Naive thymus-derived CD8-positive, alpha-beta T cell (primary cell): ENCODE results near the gene SC5D. TPM values are rescaled to one million over a fixed set of nuclear protein-coding genes. Genes with fewer than 3 reads are reported as not detected.

ENCODE experiments used
- ATAC-seq, 2 donors: fragments of 150-1000 bp; cut with Tn5 transposase in 1 of 2; sonication (Bioruptor Pico), chemical (Tn5 transposase) in 1 of 2; 1 replicate in 1 of 2; 2 replicates in 1 of 2; pipeline ENCODE4 v1.10.0; 2021; ENCODE audit warnings: mild to moderate bottlenecking in 2 of 2, moderate library complexity in 2 of 2
- POLR2A ChIA-PET: fragments of 350-600 bp; sonication (Branson Sonifier 250); formaldehyde crosslinking; loops from one replicate; lab custom pipeline; 2021; ENCODE audit warnings: antibody characterized with exemption; lab: Charles Lee
- DNase-seq, 10 donors: peaks; one replicate each; pipeline versions ENCODE4 v3.0.0 to v3.0.0-alpha.2; 2020 to 2022
- H3K27ac Mint-ChIP-seq, 10 donors: one replicate each; pipeline ENCODE4 v1.8.0; 2020 to 2022; ENCODE audit warnings: mild to moderate bottlenecking in 10 of 10, mixed read lengths in 10 of 10, moderate library complexity in 4 of 10, inconsistent platforms in 1 of 10
- H3K27me3 Mint-ChIP-seq, 5 donors: one replicate each; pipeline ENCODE4 v1.8.0; 2021 to 2022; ENCODE audit warnings: mixed read lengths in 5 of 5
- H3K36me3 Mint-ChIP-seq, 3 donors: one replicate each; pipeline ENCODE4 v1.8.0; 2020 to 2022; ENCODE audit warnings: mixed read lengths in 3 of 3, mild to moderate bottlenecking in 2 of 3, inconsistent platforms in 1 of 3
- H3K4me1 Mint-ChIP-seq, 4 donors: one replicate each; pipeline ENCODE4 v1.8.0; 2021 to 2022; ENCODE audit warnings: mixed read lengths in 4 of 4
- H3K4me3 Mint-ChIP-seq, 10 donors: one replicate each; pipeline ENCODE4 v1.8.0; 2020 to 2022; ENCODE audit warnings: mild to moderate bottlenecking in 10 of 10, mixed read lengths in 10 of 10, moderate library complexity in 6 of 10, inconsistent platforms in 1 of 10
- H3K9me3 Mint-ChIP-seq, 9 donors: one replicate each; pipeline ENCODE4 v1.8.0; 2020 to 2022; ENCODE audit warnings: mixed read lengths in 9 of 9, mild to moderate bottlenecking in 3 of 9, inconsistent platforms in 1 of 9, moderate library complexity in 1 of 9
- polyA plus RNA-seq, 3 donors: library from polyadenylated mRNA; unstranded; fragments of 300-500 nt; fragmentation: Illumina TruSeq; gene quantifications; one replicate each; pipeline ENCODE4 v1.2.3, GENCODE V29; 2021
- total RNA-seq, 8 experiments: library from RNA in 2 of 8; stranded (reverse) in 2 of 8; gene quantifications; one replicate each; pipeline ENCODE4 v1.2.3 and lab custom pipeline; 2021 to 2026

SC5D gene
- 10 to 100 TPM; 30.4 to 34.8 TPM for total RNA-seq
- polyA plus RNA-seq, result 10 to 100 TPM in 2 of 3 donors, 1 to 10 TPM in 1; 8.7 to 12.7 (median 10.7) TPM
- 34.9 to 62.2 (median 44.7) reads per million in 6 experiments for total RNA-seq (lab: John Stamatoyannopoulos, UW)

GRCh38 chr11:121292495-121293287 lies at the start of gene SC5D:
Gene SC5D, plus strand, starts transcription at chr11:121292771. Its CDS starts 10,605 bp downstream, at chr11:121303376.
- H3K4me3 Mint-ChIP-seq, result peak within 1 kb of the TSS; percentile 90 to 99 (median 96)
- ATAC-seq (peak; percentile 84 to 85), DNase-seq (peak; percentile 93 to 99 (median 96))
- H3K9me3 Mint-ChIP-seq, result no peaks in the 10 kb centered on the region
- POLR2A ChIA-PET, result interaction anchor here (0.6 to 2.3 kb wide), 20 partner anchors 10 to 1769 kb away, joined by 3 to 48 read pairs (median 4); partner anchors contain the start of genes HSPA8, SORL1 and SORL1-AS1
- H3K36me3 Mint-ChIP-seq, result peaks cover 0 to 14% (median 0%) of the 10 kb centered on the region in 3 donors
- H3K4me1 Mint-ChIP-seq, result peaks cover 30 to 57% (median 50%) of the 10 kb centered on the region in 4 donors
- no peaks in the 10 kb centered on the region for H3K27me3 Mint-ChIP-seq
- H3K27ac Mint-ChIP-seq, result peak within 1 kb of the TSS; percentile 98 to 100 (median 100)

GRCh38 chr11:121244884-121245283 lies 47.7 kb upstream of the SC5D start:
- H3K36me3 Mint-ChIP-seq, result no peaks in the 10 kb centered on the region
- peaks cover 0 to 3% (median 0%) of the 10 kb centered on the region in 4 donors for H3K4me1 Mint-ChIP-seq
- no peak overlapping the region for H3K4me3 Mint-ChIP-seq
- DNase-seq (no peak), ATAC-seq (no peak)
- H3K9me3 Mint-ChIP-seq, result no peaks in the 10 kb centered on the region
- POLR2A ChIA-PET, result interaction anchor here (0.5 to 1.3 kb wide), 2 partner anchors 29 to 47 kb away, joined by 3 to 5 read pairs; partner anchors contain the start of gene SC5D
- no peak overlapping the region for H3K27ac Mint-ChIP-seq
- peaks cover 0 to 4% (median 0%) of the 10 kb centered on the region in 5 donors for H3K27me3 Mint-ChIP-seq

GRCh38 chr11:121246021-121246768 lies 46.4 kb upstream of the SC5D start:
- DNase-seq (no peak), ATAC-seq (no peak)
- Mint-ChIP-seq H3K4me3 (no peak overlapping the region), H3K27me3 (peaks cover 0 to 4% (median 1%) of the 10 kb centered on the region in 5 donors), H3K27ac (no peak overlapping the region), H3K36me3 (no peaks in the 10 kb centered on the region), H3K9me3 (no peaks in the 10 kb centered on the region), H3K4me1 (peaks cover 0 to 6% (median 1%) of the 10 kb centered on the region in 4 donors)
- POLR2A ChIA-PET, result interaction anchor here (1.3 kb wide), 1 partner anchor 46 kb away, joined by 3 read pairs; the partner anchor contains the start of gene SC5D

- Mint-ChIP-seq H3K36me3 (no peaks in the 10 kb centered on the region), H3K27me3 (peaks cover 0 to 4% (median 1%) of the 10 kb centered on the region in 5 donors), H3K4me1 (peaks cover 0 to 6% (median 1%) of the 10 kb centered on the region in 4 donors), H3K9me3 (no peaks in the 10 kb centered on the region), H3K4me3 (no peak overlapping the region), H3K27ac (no peak overlapping the region)
- ATAC-seq (no peak), DNase-seq (no peak)
- POLR2A ChIA-PET, result no interaction called here
These were observed 45.9 kb upstream of the SC5D start for GRCh38 chr11:121246769-121247035.

DNA sequence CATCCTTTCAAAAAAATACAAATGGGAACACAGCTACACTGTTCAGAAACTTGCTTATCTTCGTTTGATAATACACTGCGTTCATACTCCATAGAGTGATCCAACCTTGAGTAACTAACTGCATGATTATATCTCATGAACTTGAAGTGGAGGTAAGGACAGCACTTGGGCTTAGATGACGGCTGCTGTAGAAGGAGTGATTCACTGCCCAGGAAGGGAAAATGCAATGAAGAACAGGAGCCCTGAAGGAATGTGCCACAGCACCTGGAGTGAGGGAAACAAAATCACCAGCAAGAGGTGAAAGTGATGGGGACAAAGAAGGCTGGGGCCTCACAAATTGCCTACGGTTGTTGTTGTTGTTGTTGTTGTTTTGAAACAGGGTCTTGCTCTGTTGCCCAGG lies 44.1 kb upstream of the SC5D start:
- no peak for DNase-seq
- Mint-ChIP-seq H3K4me1 (peaks cover 0 to 6% (median 1%) of the 10 kb centered on the region in 4 donors), H3K4me3 (no peak overlapping the region), H3K27me3 (peaks cover 0 to 5% (median 1%) of the 10 kb centered on the region in 5 donors), H3K9me3 (no peaks in the 10 kb centered on the region), H3K36me3 (no peaks in the 10 kb centered on the region), H3K27ac (peak overlapping the region in 2 of 10 donors; percentile 44 to 60)
- POLR2A ChIA-PET, result interaction anchor here (0.7 kb wide), 1 partner anchor 817 kb away, joined by 4 read pairs; no protein-coding TSS in a partner anchor
- no peak for ATAC-seq

DNA sequence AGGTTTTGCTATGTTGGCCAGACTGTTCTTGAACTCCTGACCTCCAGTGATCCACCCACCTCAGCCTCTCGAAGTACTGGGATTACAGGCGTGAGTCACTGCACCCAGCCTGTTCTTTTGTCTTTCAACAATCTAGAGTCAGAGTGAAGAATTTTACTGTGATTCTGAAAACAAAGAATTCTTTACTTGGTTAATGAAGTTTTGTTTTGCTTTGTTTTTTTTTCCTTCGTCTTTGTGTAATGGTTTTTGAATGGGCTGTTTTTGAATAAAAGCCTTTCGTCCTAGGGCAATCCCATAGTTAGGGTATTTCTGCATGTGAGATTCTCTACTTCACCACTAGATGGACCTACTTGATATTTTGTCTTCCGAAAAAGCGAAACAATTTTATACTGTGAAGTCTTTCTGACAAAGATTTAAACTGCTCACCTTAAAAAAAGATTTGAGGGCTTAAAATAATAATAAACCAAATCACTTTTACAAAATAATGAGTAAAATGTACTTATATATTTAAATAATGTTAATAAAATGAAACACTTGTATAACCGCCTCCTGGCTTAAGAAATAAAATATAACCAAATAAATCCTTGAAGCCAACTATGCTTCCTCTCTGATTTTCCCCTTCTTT lies 43.4 kb upstream of the SC5D start:
- no peaks in the 10 kb centered on the region for H3K36me3 Mint-ChIP-seq
- peaks cover 0 to 3% (median 0%) of the 10 kb centered on the region in 9 donors for H3K9me3 Mint-ChIP-seq
- no peak overlapping the region for H3K4me3 Mint-ChIP-seq
- DNase-seq (peak in 3 of 10 donors; percentile 50 to 52 (median 52)), ATAC-seq (peak; percentile 63 to 84)
- peaks cover 0 to 8% (median 1%) of the 10 kb centered on the region in 5 donors for H3K27me3 Mint-ChIP-seq
- no peak overlapping the region for H3K27ac Mint-ChIP-seq
- POLR2A ChIA-PET, result no interaction called here
- H3K4me1 Mint-ChIP-seq, result peaks cover 0 to 6% (median 1%) of the 10 kb centered on the region in 4 donors

DNA sequence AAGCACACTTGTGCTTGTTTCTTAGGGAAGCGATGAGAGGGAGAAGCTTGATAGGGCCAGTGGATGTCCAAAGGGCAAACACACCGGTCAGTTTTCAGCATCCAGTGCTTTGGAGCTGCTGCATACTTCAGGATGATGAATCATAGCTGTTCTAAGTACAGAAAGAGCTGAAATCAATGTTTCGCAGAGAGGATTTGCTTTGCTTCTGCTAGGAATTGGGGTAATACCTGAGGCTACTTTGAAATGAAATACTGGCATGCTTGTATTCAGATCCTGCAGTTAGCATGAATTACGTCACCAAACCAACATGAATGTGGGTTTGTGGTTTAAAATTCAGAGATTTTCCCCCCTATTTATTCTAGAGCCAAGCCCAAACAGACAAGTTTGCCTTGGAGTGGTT lies 41.7 kb upstream of the SC5D start:
- H3K4me1 Mint-ChIP-seq, result peaks cover 0 to 6% (median 1%) of the 10 kb centered on the region in 4 donors
- ATAC-seq (no peak), DNase-seq (no peak)
- peaks cover 0 to 9% (median 1%) of the 10 kb centered on the region in 5 donors for H3K27me3 Mint-ChIP-seq
- POLR2A ChIA-PET, result interaction anchor here (0.9 kb wide), 1 partner anchor 41 kb away, joined by 4 read pairs; the partner anchor contains the start of gene SC5D
- no peak overlapping the region for H3K4me3 Mint-ChIP-seq
- H3K27ac Mint-ChIP-seq, result no peak overlapping the region
- no peaks in the 10 kb centered on the region for H3K36me3 Mint-ChIP-seq
- peaks cover 0 to 12% (median 2%) of the 10 kb centered on the region in 9 donors for H3K9me3 Mint-ChIP-seq

DNA sequence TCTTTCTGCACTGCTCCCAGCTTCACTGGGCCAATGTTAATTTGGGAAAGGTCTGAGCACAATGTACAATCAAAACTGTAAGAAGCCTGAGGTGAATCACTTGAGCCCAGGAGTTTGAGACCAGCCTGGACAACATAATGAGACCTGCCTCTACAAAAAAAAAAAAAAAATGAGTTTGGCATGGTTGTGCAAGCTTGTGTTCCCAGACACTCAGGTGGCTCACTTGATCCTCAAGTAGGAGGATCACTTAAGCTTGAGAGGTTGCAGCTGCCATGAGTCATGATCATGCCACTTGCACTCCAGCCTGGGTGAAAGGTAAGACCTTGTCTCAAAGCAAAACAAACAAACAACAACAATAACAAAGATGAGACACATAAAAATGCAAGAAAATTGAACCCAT lies 38.6 kb upstream of the SC5D start:
- Mint-ChIP-seq H3K27me3 (peaks cover 0 to 5% (median 1%) of the 10 kb centered on the region in 5 donors), H3K27ac (no peak overlapping the region), H3K4me1 (peaks cover 0 to 6% (median 1%) of the 10 kb centered on the region in 4 donors), H3K9me3 (peaks cover 0 to 12% (median 2%) of the 10 kb centered on the region in 9 donors), H3K4me3 (no peak overlapping the region), H3K36me3 (no peaks in the 10 kb centered on the region)
- POLR2A ChIA-PET, result no interaction called here
- ATAC-seq (no peak), DNase-seq (no peak)

DNA sequence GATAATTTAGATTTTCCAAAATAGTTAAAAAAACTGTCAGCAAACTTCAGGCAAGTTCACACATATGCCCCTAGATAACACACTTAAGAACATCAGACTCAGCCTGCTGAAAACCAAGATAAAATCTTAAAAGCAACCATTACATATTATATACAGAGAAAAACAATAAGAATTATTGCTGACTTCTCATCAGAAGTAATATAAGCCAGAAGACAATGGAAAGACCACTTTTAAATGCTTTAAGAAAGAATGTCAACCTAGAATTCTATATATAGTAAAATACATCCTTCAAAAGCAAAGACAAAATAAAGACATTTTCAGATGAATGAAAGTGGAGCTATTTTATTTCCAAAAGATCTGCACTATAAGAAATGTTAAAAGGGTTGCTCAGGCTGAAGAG lies 37.8 kb upstream of the SC5D start:
- H3K9me3 Mint-ChIP-seq, result peaks cover 0 to 12% (median 2%) of the 10 kb centered on the region in 9 donors
- DNase-seq (no peak), ATAC-seq (no peak)
- peaks cover 0 to 6% (median 0%) of the 10 kb centered on the region in 4 donors for H3K4me1 Mint-ChIP-seq
- no peak overlapping the region for H3K4me3 Mint-ChIP-seq
- H3K27ac Mint-ChIP-seq, result no peak overlapping the region
- POLR2A ChIA-PET, result no interaction called here
- H3K36me3 Mint-ChIP-seq, result no peaks in the 10 kb centered on the region
- H3K27me3 Mint-ChIP-seq, result peaks cover 0 to 5% (median 3%) of the 10 kb centered on the region in 5 donors

- POLR2A ChIA-PET, result no interaction called here
- H3K9me3 Mint-ChIP-seq, result peaks cover 0 to 12% (median 2%) of the 10 kb centered on the region in 9 donors
- no peak for ATAC-seq
These were observed 37.0 kb upstream of the SC5D start for GRCh38 chr11:121255473-121256125.

GRCh38 chr11:121257289-121257688 lies 35.3 kb upstream of the SC5D start:
- POLR2A ChIA-PET, result no interaction called here
- DNase-seq (no peak), ATAC-seq (no peak)
- H3K27ac Mint-ChIP-seq, result no peak overlapping the region
- no peaks in the 10 kb centered on the region for H3K4me1 Mint-ChIP-seq
- peaks cover 0 to 12% (median 3%) of the 10 kb centered on the region in 9 donors for H3K9me3 Mint-ChIP-seq
- H3K27me3 Mint-ChIP-seq, result peaks cover 0 to 9% (median 5%) of the 10 kb centered on the region in 5 donors
- H3K36me3 Mint-ChIP-seq, result peaks cover 0 to 2% (median 0%) of the 10 kb centered on the region in 3 donors
- no peak overlapping the region for H3K4me3 Mint-ChIP-seq

More at GRCh38 chr11:121255473-121256125, 37.0 kb upstream of the SC5D start:
- no peak overlapping the region for H3K27ac Mint-ChIP-seq
- peaks cover 0 to 5% (median 0%) of the 10 kb centered on the region in 5 donors for H3K27me3 Mint-ChIP-seq
- H3K36me3 Mint-ChIP-seq, result no peaks in the 10 kb centered on the region
- DNase-seq, result no peak
- peaks cover 0 to under 1% (median 0%) of the 10 kb centered on the region in 4 donors for H3K4me1 Mint-ChIP-seq
- no peak overlapping the region for H3K4me3 Mint-ChIP-seq
